ENCODE measurements around the gene EPB41L1. TPM values are rescaled to one million over a fixed set of nuclear protein-coding genes. Genes with fewer than 3 reads are reported as not detected.

Gene EPB41L1
- total RNA-seq, 2 donors from 2014 or later, result 81.1 to 102 TPM

- no peak for TF ChIP-seq CTCF (IDR thresholded peaks at IDR 0.05)
These were observed 62.7 kb downstream of the EPB41L1 start for GRCh38 chr20:36217226-36217625.

GRCh38 chr20:36218380-36219064 lies 64.0 kb downstream of the EPB41L1 start:
- DNase-seq (ENCODE audit: low spot score) (no peak), ATAC-seq (ENCODE audit: insufficient number of reproducible peaks, low FRiP score, low read depth) (no peak)
- Histone ChIP-seq H3K36me3 (peaks cover 44% of the 10 kb centered on the region), H3K4me1 (ENCODE audit: control insufficient read depth in 1 of 2, low read depth in 2 of 2) (no peaks in the 10 kb centered on the region), H3K4me3 (no peak overlapping the region), H3K27me3 (replicated peaks; ENCODE audit: insufficient read depth) (no peaks in the 10 kb centered on the region), H3K9me3 (no peaks in the 10 kb centered on the region), H3K27ac (no peak overlapping the region)
- no peak for TF ChIP-seq CTCF (IDR thresholded peaks at IDR 0.05)

More at GRCh38 chr20:36217226-36217625, 62.7 kb downstream of the EPB41L1 start:
- peaks cover 44% of the 10 kb centered on the region for H3K36me3 ChIP-seq
- DNase-seq (ENCODE audit: low spot score), result no peak
- H3K27ac ChIP-seq, result no peak overlapping the region
- no peak for ATAC-seq (ENCODE audit: insufficient number of reproducible peaks, low FRiP score, low read depth)
- H3K4me1 ChIP-seq (ENCODE audit: control insufficient read depth in 1 of 2, low read depth in 2 of 2), result no peaks in the 10 kb centered on the region
- no peak overlapping the region for H3K4me3 ChIP-seq
- H3K27me3 ChIP-seq (replicated peaks; ENCODE audit: insufficient read depth), result no peaks in the 10 kb centered on the region
- H3K9me3 ChIP-seq, result no peaks in the 10 kb centered on the region

DNA sequence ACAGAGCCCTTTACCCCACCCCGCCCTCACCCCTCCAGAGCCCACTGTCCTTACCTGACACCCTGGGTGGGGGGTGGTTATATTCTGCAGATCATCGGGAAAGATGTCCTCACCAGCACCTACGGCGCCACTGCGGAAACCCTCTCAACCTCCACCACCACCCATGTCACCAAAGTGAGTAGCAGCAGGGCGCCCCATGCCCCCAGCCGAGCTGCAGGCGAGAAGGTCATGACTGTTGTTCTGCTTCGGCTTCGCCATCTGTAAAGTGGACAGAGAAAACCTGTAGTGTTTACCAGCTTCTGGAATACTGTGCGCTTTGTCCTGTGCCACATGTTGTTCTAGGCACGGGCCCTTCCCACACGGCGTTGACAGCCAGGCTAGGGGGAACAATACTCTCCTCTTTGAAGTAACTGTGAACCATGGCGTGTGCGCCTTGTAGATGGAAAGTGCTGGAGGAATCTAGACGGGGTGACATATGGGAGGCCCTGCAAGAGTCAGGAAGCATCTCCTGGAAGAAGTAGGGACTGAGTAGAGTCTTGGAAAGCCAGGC lies 65.2 kb downstream of the EPB41L1 start:
- ATAC-seq (ENCODE audit: insufficient number of reproducible peaks, low FRiP score, low read depth) (no peak), DNase-seq (ENCODE audit: low spot score) (no peak)
- Histone ChIP-seq H3K27ac (no peak overlapping the region), H3K4me3 (no peak overlapping the region), H3K36me3 (peaks cover 36% of the 10 kb centered on the region), H3K4me1 (ENCODE audit: control insufficient read depth in 1 of 2, low read depth in 2 of 2) (no peaks in the 10 kb centered on the region), H3K9me3 (no peaks in the 10 kb centered on the region), H3K27me3 (replicated peaks; ENCODE audit: insufficient read depth) (no peaks in the 10 kb centered on the region)
- TF ChIP-seq CTCF (IDR thresholded peaks at IDR 0.05), result no peak

GRCh38 chr20:36225666-36226065 lies 71.1 kb downstream of the EPB41L1 start:
- no peak for TF ChIP-seq CTCF (IDR thresholded peaks at IDR 0.05)
- Histone ChIP-seq H3K27ac (no peak overlapping the region), H3K4me1 (ENCODE audit: control insufficient read depth in 1 of 2, low read depth in 2 of 2) (no peaks in the 10 kb centered on the region), H3K4me3 (no peak overlapping the region), H3K27me3 (replicated peaks; ENCODE audit: insufficient read depth) (no peaks in the 10 kb centered on the region), H3K9me3 (no peaks in the 10 kb centered on the region), H3K36me3 (peaks cover 21% of the 10 kb centered on the region)
- ATAC-seq (ENCODE audit: insufficient number of reproducible peaks, low FRiP score, low read depth) (no peak), DNase-seq (ENCODE audit: low spot score) (no peak)

DNA sequence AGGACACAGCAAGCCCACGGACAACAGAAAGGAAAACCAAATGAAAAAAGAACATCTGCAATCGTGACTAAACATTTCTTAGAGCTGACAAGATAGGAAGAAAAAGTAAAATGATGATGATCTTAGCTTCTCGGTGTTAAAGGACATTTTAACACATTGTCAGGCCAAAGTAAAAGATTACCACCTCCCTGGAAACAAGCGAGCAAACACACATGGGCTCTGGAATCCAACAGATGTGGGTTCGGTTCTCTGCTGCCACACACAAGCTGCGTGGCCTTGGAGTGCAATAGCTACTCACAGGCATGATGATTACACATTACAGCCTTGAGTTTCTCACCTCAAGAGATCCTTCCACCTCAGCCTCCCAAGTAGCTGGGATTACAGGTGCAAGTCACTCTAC lies 74.2 kb downstream of the EPB41L1 start:
- no peaks in the 10 kb centered on the region for H3K27me3 ChIP-seq (replicated peaks; ENCODE audit: insufficient read depth)
- no peaks in the 10 kb centered on the region for H3K9me3 ChIP-seq
- ATAC-seq (ENCODE audit: insufficient number of reproducible peaks, low FRiP score, low read depth), result no peak
- no peaks in the 10 kb centered on the region for H3K4me1 ChIP-seq (ENCODE audit: control insufficient read depth in 1 of 2, low read depth in 2 of 2)
- no peak overlapping the region for H3K27ac ChIP-seq
- peaks cover 7% of the 10 kb centered on the region for H3K36me3 ChIP-seq
- no peak for TF ChIP-seq CTCF (IDR thresholded peaks at IDR 0.05)
- H3K4me3 ChIP-seq, result no peak overlapping the region
- DNase-seq (ENCODE audit: low spot score), result no peak

Data from thoracic aorta (tissue), 2 donors.